HG03159 (cell line): ENCODE measurements around the gene DHX32.
"Not testable (repeated sequence)": the region's sequence is repeated elsewhere in the genome, so short reads cannot be mapped to it uniquely, and the experiment has no call there.

ENCODE experiments used
- ATAC-seq: cut with Tn5 transposase; IDR thresholded peaks from one replicate; pipeline ENCODE4 v1.9.1; 2021; ENCODE audit warnings: mild to moderate bottlenecking, moderate library complexity; ENCODE audit not compliant: unreplicated experiment

The DHX32 gene, protein sequence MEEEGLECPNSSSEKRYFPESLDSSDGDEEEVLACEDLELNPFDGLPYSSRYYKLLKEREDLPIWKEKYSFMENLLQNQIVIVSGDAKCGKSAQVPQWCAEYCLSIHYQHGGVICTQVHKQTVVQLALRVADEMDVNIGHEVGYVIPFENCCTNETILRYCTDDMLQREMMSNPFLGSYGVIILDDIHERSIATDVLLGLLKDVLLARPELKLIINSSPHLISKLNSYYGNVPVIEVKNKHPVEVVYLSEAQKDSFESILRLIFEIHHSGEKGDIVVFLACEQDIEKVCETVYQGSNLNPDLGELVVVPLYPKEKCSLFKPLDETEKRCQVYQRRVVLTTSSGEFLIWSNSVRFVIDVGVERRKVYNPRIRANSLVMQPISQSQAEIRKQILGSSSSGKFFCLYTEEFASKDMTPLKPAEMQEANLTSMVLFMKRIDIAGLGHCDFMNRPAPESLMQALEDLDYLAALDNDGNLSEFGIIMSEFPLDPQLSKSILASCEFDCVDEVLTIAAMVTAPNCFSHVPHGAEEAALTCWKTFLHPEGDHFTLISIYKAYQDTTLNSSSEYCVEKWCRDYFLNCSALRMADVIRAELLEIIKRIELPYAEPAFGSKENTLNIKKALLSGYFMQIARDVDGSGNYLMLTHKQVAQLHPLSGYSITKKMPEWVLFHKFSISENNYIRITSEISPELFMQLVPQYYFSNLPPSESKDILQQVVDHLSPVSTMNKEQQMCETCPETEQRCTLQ

DNA sequence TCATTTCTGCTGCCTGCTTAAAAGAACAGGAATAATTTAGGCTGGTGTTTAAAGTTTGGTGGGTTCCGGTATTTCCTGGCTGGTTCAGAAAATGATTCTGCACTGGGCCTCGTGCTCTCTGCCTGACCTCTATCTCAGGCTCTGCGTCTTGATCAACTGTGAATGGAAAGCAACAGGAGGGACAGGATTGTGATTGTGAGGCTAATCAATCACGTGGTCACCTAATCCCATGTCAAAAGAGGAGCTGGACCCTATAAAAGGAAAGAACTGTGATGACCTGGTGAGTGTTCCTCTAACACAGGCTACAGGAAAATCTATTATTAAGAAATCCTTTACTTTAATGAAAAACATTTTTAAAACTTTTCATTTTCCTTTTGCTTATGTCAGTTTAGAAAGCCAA is at the start of gene DHX32:
Gene DHX32, minus strand, starts transcription at position 101 of the 400 bp plus-strand sequence. CDS start 468 bp downstream, outside the sequence.
- ATAC-seq: no peak

DNA sequence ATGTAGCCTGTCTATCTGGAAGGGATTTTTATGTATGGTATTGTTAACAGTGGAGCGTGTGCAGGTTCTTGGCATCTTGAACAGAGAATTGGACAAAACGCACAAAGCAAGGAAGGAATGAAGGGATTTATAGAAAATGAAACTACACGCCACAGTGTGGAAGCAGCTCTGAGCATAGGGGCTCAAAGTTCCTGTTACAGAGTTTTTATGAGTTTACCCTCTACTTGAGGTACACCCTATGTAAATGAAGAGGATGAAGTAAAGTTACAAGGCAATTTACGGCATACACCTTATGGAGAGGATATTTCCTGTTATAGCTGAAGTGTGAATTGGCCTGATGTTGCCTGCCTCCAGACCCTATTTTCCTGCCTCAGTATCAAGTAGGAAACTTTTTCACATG is 48.5 kb upstream of the DHX32 start:
- no peak for ATAC-seq

DNA sequence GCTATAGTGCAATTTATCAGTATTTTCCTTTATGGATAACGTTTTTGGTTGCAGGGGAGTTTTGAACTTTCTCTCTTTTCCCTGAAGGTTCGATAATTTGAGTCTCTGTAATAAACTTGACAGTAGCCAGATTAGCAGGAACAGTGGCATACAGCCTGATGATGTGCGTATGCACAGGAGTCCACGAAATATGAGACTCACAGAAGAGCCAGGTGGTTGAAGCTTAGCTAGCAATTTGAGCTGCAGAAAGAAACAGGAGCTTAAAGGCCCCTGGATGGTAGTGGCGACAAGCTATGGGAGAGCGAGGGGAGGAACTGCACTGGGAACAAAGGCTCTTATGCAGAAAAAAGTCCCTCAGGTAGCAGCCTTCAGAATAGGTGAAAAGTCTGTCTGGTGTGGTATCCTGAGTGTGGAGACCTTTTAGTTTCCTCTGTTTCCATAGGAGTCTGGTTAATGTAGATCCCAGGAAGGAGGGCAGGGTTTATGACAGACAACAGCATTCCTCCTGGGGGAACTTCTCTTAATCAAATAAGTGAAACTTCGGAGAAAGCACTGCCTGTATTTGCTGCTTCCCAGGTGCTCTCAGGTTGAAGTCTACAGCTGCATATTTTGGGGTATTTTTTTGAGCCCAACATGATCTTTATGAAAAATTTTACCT is 48.0 kb upstream of the DHX32 start:
- ATAC-seq: no peak

DNA sequence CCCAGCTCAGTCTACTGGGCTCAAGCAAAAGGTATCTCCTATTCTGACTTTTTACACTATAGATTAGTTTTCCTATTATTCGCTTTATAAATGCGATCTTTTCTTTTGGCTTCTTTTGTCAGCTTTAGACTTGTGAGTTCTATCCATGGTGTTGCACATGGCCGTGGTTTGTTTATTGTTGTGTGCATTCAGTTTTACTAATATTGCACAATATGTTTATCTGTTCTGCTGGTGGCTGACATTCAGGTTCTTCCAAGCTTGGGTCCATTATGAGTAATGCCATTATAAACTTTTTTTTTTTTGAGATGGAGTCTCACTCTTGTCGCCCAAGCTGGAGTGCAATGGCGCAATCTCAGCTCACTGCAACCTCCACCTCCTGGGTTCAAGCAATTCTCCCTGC is 46.2 kb upstream of the DHX32 start:
- ATAC-seq: not testable (repeated sequence)

DNA sequence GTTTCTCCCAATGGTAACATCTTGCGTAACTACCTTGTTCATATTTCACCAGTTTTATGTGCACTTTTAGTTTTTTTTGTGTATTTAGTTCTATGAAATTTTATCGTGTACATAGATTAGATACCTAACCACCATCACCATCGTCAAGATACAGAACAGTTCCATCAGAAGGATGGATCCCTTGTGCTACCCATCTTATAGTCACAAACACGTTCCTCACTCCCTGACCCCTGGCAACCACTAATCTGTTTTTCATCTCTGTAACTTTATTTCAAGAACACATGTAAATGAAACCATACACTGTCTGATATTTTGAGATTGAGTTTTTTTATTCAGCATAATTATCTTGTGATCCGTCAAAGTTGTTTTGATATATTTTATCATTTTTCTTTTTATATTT is 45.2 kb upstream of the DHX32 start:
- ATAC-seq: no peak

DNA sequence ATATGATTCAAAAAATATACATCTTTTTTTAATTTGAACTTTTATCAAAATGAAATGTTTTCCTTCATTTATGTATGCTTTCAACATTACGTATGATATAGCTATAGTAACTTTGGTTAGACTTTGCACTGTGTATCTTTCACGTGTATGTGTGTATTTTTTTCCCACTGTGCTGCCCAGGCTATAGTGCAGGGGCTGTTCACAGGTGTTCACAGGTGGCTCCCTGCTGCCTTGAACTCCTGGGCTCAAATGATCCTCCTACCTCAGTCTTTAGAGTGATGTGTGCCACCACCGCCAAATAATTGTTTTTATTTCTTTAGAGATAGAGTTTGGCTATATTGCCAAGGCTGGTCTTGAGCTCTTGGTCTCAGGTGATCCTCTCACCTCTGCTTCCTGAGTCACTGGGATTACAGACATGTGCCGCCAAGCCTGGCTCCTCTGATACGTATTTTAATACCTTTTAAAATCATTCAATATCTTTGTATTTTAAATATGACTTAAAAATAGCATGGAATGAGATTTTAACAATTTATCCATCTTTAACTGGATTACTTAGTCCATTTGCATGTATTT is 44.3 kb upstream of the DHX32 start:
- no peak for ATAC-seq

DNA sequence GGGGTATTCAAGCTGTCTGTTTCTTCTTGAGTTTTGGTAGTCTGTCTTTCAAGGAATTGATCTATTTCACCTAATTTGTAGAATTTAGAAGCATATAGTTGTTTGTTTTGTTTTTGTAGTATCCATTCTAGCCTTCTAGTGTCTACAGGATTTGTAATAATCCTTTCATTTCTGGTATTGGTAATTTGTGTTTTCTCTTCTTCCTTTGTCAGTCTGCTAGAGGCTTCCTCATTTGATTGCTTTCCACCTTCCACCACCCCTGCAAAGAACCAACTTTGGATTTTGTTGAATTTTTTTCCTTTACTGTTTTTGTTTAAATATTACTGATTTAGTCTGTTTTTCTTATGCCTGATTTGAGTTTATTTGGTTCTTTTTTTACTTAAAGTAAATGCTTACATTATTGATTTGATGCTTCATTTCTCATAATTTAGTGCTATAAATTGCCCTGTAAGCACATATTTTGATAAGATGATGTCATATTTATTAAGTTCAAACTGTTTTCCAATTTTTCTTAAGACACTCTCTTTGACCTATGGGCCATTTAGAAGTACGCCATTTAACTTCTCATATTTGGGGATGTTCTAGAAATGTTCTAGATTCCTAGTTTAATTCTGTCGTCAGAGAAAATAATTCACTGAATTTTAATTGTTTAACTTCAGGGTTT is 40.7 kb upstream of the DHX32 start:
- not testable (repeated sequence) for ATAC-seq

DNA sequence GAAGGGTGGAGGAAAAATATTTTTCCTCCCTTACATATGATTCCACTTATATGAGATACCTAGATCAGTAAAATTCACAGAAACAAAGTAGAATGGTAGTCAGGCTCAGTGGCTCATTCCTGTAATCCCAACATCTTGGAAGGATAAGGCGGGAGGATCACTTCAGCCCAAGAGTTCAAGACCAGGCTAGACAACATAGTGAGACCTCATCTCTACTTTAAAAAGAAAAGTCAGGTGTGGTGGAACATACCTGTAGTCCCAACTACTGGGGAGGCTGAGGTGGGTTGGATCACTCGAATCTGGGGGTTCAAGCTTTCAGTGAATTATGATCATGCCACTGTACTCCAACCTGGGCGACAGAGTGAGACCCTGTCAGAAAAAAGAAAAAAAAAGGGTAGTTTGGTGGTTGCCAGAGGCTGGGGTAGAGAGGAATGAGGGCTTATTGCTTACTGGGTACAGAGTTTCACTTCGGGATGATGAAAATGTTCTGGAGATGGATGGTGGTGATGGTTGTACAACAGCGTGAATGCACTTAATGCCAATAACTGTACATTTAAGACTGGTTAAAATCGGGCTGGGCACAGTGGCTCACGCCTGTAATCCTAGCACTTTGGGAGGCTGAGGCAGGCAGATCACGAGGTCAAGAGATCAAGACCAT is 36.7 kb upstream of the DHX32 start:
- ATAC-seq: not testable (repeated sequence)

DNA sequence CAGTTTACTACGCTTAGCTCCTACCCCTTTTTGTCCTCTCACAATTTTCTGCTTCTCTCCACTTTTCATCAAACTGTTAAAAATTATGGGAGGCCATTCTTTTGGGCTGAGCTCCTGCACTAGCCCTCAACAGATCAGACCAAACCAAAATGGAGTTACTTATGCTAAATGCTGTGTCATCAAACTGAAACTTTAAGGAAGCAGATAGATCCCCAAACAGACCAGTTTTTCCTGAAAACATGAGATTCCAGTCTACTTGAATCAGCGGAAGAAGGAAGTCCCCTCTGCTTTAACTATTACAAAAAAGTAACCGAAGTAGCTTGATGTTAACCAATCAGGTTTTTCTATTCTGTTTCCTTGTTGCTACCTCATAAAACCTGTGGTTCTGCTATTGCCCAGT is 35.9 kb upstream of the DHX32 start:
- no peak for ATAC-seq

DNA sequence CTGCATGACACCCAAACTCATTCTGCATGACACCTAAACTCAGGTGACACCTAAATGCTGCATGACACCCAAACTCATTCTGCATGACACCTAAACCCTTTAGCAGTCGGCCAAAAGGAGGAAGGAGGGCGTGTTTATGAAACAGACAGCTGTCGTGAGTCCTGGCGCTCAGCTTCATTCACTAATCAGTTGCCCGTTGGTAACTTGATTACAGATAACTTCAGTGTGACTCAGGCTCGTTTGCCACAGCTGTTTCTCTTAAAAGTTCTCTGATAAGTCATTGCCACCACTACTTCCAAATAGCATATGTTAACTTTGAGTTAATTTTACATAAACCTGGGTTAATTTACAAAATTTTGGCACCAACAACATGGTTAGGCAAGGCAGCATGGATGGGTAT is 32.2 kb upstream of the DHX32 start:
- not testable (repeated sequence) for ATAC-seq

DNA sequence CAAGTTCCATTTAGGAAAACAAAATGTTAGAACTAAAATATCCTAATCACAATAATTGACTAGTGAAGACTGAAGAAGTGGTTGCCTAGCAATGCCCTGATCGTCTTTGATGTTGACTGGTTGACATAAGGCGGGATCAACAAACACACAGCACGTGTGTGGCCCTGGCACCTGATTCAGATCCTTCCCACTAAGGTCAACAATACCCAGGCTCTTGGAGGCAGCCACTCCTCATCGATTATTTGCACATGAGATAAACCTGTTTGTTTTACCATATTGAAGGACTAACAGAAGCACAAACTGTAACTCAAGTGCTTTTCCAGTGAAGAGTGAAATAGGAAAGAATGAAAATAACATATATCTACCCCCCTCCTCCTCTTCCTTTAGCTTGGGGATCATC is 30.9 kb upstream of the DHX32 start:
- ATAC-seq: no peak

DNA sequence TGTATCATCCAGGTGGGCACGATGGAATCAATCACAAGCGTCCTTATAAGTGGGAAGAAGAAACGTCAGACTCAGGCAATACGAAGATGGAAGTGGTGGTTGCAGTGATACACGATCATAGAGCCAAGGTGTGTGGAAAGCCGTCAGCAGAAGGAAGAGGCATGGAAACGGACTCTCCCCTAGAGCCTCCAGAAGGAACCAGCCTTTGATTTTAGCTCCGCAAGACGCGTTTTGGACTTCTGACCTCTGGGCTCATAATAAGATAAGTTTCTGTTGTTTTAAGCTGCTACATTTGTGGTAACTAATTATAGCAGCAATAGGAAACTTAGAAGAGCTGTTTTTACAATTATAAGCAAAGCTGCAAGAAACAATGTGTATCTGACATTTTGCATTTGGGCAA is 30.1 kb upstream of the DHX32 start:
- ATAC-seq: no peak

DNA sequence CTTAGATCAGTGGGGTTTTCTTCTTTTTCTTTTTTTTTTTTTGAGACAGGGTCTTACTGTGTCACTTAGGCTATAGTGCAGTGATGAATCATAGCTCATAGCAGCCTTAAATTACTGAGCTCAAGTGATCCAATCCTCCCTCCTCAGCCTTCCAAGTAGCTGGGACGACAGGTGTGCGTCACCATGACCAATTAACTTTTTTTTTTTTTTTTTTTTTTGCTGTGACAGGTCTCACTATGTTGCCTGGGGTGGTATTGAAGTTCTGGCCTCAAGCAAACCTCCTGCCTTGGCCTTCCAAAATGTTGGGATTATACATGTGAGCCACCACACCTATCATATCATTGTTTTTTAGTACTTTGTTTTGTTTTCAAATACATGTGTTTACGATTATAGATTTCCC is 28.4 kb upstream of the DHX32 start:
- ATAC-seq: not testable (repeated sequence)

DNA sequence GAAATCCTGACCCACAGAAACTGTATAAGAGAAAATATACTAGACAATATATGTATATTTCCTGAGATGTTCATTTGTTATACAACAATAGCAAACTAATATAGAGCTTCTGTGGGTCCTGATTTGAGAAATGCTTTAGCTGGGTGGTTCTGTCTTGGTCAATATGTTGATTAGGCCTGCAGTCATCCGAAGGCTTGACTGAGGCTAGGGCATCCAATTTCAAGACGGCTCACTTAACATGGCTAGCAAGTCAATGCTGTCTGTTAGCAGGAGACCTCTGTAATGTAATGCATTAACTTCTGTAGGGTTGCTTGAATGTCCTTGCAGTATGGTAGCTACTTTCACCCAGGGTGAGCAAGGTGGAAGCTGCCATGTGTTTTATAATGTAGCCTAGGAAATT is 27.7 kb upstream of the DHX32 start:
- ATAC-seq: not testable (repeated sequence)

DNA sequence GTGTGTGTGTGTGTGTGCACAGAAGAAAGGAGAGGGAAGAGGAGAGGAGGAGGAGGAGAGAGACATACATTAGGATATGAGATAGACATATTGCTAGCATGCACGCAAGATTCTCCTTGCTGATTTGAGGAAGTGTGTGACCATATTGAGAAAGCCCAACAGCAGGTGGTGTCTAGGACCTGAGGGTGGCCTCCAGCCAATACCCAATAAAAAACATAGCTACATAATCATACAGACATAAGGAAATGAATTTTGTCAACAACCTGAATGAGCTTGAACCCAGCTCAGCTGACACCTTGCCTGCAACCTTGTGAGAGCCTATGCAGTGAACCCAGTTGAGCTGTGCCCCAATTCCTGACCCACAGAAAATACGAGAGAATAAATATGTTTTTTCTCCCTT is 26.5 kb upstream of the DHX32 start:
- not testable (repeated sequence) for ATAC-seq

DNA sequence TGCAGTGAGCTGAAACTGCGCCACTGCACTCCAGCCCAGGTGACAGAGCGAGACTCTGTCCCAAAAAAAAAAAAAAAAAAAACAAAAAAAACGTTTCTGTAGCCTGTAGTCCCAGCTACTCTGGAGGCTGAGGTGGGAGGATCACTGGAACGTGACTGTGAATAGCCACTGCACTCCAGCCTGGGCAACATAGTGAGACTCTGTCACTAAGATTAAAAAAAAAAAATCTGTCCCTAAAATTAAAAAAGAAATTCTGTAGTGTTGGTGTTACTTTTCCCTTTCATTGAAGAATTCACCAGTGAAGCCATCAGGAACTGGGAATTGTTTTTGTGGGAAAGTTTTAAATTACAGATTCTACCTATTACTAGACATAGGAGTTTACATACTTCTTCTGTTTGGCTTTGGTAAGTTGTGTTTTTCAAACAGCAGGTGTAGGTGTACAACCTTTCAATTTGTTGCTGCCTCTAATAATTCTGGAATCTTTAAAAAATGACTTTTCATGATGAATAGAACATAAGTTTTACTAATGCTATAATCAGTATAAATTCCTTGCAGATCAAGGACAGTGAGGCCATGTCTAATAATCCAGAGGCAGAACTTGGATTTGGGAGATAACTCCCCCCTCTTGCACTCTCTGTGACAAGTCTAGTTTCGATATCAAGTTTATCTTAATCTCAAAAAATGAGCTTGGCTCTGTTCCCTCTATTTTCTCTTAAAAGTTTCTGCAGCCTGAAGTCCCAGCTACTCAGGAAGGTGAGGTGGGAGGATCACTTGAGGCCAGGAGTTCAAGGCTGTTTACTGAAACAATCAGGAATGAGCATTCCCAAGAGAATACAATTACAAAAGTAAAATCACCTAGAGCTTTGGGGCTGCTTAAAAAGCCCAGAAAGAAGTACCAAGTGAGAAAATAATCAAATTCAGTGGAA is 24.2 kb upstream of the DHX32 start:
- ATAC-seq: not testable (repeated sequence)

DNA sequence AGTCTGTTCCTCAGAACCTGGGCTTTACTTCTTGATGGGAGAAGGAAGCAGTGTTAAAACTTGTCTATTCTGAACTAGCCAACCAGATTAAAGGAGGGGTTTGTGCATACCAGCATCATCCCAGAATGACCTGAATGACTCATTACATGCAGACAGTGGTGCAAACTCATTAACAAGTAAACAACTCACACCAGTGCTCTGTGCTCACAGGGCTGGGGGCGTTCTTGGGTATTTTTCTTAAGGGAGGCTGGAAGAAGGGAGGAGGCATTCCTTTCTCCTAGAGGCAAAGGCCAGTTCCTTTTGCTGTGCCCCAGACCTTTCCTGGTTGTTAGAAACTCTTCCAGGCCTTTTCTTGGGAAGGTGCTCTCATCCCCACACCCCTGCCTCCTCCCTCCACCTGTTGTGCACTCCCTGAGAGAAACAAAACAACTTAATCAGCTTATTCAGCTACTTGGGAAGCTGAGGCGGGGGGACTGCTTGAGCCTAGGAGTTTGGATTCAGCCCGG is 22.1 kb upstream of the DHX32 start:
- ATAC-seq: not testable (repeated sequence)

DNA sequence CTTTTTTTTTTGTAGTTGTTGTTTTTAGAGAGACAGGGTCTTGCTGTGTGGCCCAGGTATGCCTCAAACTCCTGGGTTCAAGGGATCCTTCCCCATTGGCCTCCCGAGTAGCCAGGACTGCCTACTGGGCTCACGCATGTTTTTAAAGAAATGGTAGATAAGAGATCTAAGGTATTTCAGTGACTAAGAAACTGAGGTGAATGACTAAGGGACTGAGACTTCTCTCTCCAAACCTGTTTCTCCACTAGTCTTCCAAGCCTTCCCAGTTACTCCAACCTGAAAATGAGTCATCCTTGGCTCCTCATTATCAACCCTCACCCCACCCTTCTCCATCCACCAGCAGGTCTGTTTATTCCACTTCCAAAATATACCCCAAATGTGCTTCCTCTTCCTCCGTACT is 19.9 kb upstream of the DHX32 start:
- not testable (repeated sequence) for ATAC-seq

DNA sequence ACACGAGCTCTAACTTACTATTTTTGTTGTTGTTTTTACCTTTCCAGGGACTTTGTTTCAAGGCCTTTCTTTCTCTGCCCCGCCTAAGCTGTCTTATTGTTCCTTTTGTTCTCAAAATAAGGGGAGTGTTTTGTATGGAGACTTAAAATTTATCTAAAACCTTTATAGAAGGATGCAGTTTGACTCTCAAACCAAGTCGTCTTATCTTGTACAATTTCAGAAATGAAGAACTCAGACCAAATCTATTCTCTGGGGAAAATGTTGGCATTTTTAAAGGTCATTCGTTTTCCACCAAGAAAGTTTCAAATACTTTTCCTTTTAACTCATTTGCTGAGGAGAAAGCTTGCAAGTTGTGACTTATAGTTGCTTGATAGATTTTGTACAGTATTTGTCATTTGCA is 16.2 kb upstream of the DHX32 start:
- ATAC-seq: not testable (repeated sequence)
